GM13977 (cell line): ENCODE measurements around the gene CRKL.

ENCODE experiments used
- DNase-seq: peaks from one replicate; pipeline ENCODE4 v3.0.0; 2012; ENCODE audit warnings: low spot score
- in situ Hi-C: fragments of 300-500 bp; cut with MboI; formaldehyde crosslinking; loops from one replicate; pipeline ENCODE4 v1.12.0; 2022; ENCODE audit warnings: low sequenced_read_pairs, low pct_unique_long_range_greater_than_20kb, mixed read lengths, inconsistent platforms; ENCODE audit not compliant: unreplicated experiment
- TF ChIP-seq, protein P1 (sequence below): IDR thresholded peaks from 2 replicates; pipeline ENCODE4 v1.5.1; 2012; ENCODE audit warnings: mild to moderate bottlenecking, control low read depth; ENCODE audit not compliant: insufficient read depth; ENCODE audit errors: extremely low read depth, missing control alignments

Gene CRKL, protein sequence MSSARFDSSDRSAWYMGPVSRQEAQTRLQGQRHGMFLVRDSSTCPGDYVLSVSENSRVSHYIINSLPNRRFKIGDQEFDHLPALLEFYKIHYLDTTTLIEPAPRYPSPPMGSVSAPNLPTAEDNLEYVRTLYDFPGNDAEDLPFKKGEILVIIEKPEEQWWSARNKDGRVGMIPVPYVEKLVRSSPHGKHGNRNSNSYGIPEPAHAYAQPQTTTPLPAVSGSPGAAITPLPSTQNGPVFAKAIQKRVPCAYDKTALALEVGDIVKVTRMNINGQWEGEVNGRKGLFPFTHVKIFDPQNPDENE

DNA sequence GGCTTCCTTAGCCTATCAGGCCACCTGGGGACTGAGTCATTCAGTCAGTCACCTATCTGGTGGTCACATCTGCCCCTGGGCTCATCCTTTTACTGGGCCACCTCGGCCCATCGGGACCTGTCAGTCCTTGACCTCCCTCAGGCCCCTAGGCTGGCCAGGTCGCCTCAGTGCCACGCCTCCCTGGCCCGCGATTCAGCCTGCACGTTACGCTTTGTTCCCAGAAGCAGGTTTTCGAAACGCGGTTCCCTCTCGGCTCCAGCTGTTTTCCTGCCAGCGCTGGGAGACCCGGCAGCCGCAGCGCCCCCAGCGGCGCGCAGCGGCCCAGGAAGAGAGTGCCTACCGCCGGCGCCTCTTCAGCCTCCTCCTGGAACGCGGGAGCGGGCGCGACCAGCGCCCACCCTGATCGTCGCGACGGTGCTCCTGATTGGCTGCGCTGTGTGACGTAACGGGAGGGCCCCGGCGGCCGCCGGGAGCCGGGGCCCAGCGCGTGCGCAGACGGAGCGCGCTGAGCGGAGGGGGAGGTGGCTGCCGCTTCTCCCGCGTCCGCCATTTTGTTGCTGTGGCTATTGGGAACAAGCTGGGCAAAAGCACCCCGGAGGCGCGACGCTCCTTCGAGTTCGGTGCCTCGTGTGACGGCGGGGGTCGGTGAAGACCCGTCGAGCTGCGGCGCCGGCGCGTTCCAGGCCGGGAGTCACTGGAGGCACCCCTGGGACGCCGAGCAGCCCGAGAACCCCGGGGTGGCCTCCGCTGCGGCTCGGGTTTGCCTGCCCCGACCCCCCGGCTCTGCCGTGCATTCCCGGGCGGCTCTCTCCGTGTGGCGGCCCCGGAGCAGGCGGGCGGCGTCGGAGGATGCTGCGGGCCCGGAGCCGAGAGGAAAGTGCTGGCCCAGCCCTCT is at the start of gene CRKL:
Gene CRKL, plus strand, starts transcription at position 492 of the 895 bp plus-strand sequence. CDS start 528 bp downstream, outside the sequence.
- in situ Hi-C loops, result no loop called here
- TF ChIP-seq, protein P1, sequence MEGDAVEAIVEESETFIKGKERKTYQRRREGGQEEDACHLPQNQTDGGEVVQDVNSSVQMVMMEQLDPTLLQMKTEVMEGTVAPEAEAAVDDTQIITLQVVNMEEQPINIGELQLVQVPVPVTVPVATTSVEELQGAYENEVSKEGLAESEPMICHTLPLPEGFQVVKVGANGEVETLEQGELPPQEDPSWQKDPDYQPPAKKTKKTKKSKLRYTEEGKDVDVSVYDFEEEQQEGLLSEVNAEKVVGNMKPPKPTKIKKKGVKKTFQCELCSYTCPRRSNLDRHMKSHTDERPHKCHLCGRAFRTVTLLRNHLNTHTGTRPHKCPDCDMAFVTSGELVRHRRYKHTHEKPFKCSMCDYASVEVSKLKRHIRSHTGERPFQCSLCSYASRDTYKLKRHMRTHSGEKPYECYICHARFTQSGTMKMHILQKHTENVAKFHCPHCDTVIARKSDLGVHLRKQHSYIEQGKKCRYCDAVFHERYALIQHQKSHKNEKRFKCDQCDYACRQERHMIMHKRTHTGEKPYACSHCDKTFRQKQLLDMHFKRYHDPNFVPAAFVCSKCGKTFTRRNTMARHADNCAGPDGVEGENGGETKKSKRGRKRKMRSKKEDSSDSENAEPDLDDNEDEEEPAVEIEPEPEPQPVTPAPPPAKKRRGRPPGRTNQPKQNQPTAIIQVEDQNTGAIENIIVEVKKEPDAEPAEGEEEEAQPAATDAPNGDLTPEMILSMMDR, result peak; percentile 93
- peak; percentile 99 for DNase-seq

DNA sequence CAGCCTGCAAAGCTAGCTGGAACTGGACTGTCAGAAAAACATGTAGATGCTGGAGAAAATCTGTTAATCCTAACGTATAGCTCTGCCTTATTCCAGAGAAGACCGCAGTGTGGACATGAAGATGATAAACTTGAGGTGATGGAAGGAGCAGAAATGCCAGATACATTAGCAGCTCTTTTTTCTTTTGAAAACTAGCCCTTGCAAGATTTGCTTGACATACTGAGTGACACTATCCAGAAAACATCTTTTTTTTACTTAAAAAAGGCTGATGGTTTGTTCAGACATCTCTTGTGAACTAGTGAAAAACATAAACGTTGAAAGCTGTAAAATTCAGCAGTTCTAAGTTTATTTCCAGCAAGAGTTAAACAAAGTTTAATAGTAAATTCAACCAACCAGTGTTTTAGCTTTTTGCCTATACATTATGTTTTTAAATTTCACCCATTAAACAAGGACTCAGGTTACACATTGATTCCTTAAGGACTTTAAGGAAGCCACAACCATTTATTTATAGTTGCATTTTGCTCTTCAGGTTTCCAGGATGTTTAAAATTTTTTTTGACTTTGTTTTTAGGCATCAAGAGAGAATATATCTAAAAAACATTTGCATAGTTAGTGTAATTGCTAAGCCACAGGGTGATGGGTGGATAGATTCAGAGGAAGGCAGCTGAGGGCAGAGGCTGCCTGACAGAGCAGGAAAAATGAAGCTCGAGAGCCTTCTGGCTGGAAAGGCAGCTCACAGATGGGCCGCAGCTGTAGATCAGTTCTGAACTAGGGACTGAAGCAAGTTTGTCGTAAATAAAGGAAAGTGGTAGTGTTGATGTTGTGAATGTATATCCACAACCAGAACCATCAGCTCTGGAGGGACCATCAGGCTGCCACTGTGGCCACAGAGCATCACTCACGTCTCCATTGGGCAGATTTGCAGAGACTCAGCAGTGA is 48.9 kb upstream of the CRKL start:
- in situ Hi-C loops, result no loop called here
- DNase-seq, result no peak
- TF ChIP-seq, protein P1, result no peak

DNA sequence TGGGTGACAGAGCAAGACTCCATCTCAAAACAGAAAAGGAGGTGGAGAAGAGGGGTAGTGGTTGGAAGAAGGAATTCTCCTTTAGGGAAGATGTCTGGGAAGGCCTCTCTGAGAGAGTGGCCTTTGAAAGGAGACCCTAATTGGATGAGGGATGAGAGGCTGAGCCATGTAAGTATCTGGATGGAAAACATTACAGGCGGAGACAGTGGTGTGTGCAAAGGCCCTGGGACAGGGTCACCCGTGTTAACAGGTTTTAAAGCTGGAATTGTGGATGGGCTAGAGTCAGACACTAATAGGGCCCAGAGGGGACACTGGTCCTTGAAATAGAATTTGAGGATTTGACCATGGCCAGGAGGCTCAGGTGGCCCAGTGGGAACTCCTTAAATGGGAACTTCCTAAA is 48.0 kb upstream of the CRKL start:
- TF ChIP-seq, protein P1, result no peak
- DNase-seq, result no peak
- in situ Hi-C loops, result no loop called here

DNA sequence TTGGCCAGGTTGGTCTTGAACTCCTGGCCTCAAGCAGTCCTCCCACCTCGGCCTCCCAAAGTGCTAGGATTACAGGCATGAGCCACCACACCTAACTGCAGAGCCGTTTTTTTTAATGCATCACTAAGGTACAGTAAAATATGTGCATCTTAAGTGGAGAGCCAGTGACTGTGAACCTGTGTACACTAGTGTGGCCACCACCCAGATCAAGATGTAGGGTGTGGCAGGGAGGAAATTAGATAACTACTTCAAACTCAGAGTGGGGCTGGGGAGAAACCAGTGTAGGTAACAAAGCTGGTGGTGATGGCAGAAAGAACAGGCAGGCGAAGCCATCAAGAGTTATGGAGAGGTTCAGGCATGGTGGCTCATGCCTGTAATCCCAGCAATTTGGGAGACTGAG is 44.0 kb upstream of the CRKL start:
- TF ChIP-seq, protein P1, result no peak
- no peak for DNase-seq
- in situ Hi-C loops, result no loop called here

DNA sequence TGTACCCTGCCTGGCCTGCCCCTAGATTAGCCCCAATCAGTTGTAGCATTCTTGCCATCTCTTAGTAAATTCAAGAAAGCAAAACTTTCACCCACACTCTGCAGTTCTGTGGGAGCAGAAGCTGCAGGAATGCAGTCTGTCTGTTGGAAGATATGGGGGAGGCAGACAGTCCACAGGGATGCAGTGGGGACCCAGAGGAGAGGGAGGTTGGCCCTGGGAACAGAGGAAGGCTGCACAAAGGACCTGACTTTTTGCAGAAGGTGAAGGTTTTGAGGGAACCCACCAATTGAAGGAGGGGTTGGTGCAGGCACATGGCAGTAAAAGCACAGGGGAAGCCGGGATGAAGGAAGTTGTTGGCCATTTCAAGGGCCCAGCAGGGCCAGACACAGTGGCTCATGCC is 41.9 kb upstream of the CRKL start:
- in situ Hi-C loops, result no loop called here
- no peak for DNase-seq
- TF ChIP-seq, protein P1, result no peak

DNA sequence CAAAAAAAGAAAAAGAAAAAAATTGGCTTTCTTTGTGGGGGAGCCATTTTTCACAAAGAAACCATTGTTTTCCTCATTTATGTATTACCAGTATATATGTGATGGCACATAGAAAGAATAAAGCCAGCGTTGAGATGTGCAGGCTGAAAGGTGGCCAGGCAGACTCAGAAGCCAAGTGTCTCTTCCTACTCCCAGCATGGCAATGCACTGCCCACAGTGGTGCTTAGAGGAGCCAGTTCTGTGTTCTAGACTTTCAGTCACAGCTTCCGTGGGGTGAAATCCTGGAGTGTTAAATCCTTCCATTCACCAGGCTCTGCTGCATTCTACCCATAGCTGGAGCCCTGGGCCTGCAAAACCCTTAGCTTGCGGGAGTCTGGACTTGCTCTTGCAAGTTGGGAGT is 39.5 kb upstream of the CRKL start:
- in situ Hi-C loops, result no loop called here
- TF ChIP-seq, protein P1, result no peak
- DNase-seq, result no peak
